GM23338 (cell line): Measurements from ENCODE around the gene DLX4. TPM values are rescaled to one million over a fixed set of nuclear protein-coding genes. Genes with fewer than 3 reads are reported as not detected.
A peak's percentile ranks its signal among the peaks of the same experiment; 100 is the strongest.

Experiments
- ATAC-seq: fragments of 200-7000 bp; cut with Tn5 transposase; 3 replicates; pipeline ENCODE4 v1.9.1; 2020
- DNase-seq: peaks from one replicate; pipeline ENCODE4 v3.0.0-alpha.2; 2015; ENCODE audit warnings: low spot score
- H2AFZ ChIP-seq: fragments of 200-600 bp; sonication (generic); 2 replicates; pipeline ENCODE4 v1.8.0; 2016; ENCODE audit warnings: antibody characterized with exemption, mild to moderate bottlenecking, moderate library complexity
- H3F3A ChIP-seq: fragments of 200-600 bp; sonication (generic); replicated peaks from 2 replicates; pipeline ENCODE4 v1.8.0; 2017; ENCODE audit warnings: antibody characterized with exemption, mixed run types, low read depth
- H3K27ac ChIP-seq: fragments of 200-600 bp; sonication (generic); 2 replicates; pipeline ENCODE4 v1.6.1; 2016; ENCODE audit warnings: low read depth
- H3K27me3 ChIP-seq: fragments of 200-600 bp; sonication (generic); 2 replicates; pipeline ENCODE4 v1.8.0; 2016; ENCODE audit warnings: mild to moderate bottlenecking, mixed run types, moderate library complexity; ENCODE audit not compliant: insufficient read depth
- H3K36me3 ChIP-seq: fragments of 200-600 bp; sonication (generic); 2 replicates; pipeline ENCODE4 v1.8.0; 2016; ENCODE audit warnings: mild to moderate bottlenecking; ENCODE audit not compliant: insufficient read depth
- H3K4me1 ChIP-seq: fragments of 200-600 bp; sonication (generic); 2 replicates; pipeline ENCODE4 v1.8.0; 2016; ENCODE audit warnings: mild to moderate bottlenecking, moderate library complexity; ENCODE audit not compliant: insufficient read depth
- H3K4me2 ChIP-seq: fragments of 200-600 bp; sonication (generic); 2 replicates; pipeline ENCODE4 v1.7.1; 2017; ENCODE audit warnings: mixed run types
- H3K4me3 ChIP-seq: fragments of 200-600 bp; sonication (generic); 2 replicates; pipeline ENCODE4 v1.6.1; 2016; ENCODE audit warnings: mixed run types
- H3K79me2 ChIP-seq: fragments of 200-600 bp; sonication (generic); replicated peaks from 2 replicates; pipeline ENCODE4 v1.8.0; 2017; ENCODE audit warnings: mild to moderate bottlenecking; ENCODE audit not compliant: insufficient read depth
- H3K9me2 ChIP-seq: fragments of 200-600 bp; sonication (generic); 2 replicates; pipeline ENCODE4 v1.8.0; 2017; ENCODE audit not compliant: insufficient read depth
- H4K20me1 ChIP-seq: fragments of 200-600 bp; sonication (generic); replicated peaks from 2 replicates; pipeline ENCODE4 v1.8.0; 2017; ENCODE audit warnings: mild to moderate bottlenecking; ENCODE audit not compliant: insufficient read depth
- H3K27ac Mint-ChIP-seq: 2 replicates; pipeline ENCODE4 v1.8.0; 2020; ENCODE audit warnings: inconsistent platforms, mild to moderate bottlenecking, moderate library complexity, mixed read lengths
- H3K27me3 Mint-ChIP-seq: 3 replicates; pipeline ENCODE4 v1.8.0; 2022; ENCODE audit warnings: low read depth, mild to moderate bottlenecking, moderate library complexity, mixed read lengths, inconsistent platforms; ENCODE audit not compliant: insufficient read depth, poor library complexity
- H3K36me3 Mint-ChIP-seq: 3 replicates; pipeline ENCODE4 v1.8.0; 2021; ENCODE audit warnings: low read depth, mild to moderate bottlenecking, inconsistent platforms, moderate library complexity, mixed read lengths
- H3K4me1 Mint-ChIP-seq: 3 replicates; pipeline ENCODE4 v1.8.0; 2020; ENCODE audit warnings: mild to moderate bottlenecking, inconsistent platforms, mixed read lengths
- H3K4me3 Mint-ChIP-seq: 3 replicates; pipeline ENCODE4 v1.8.0; 2021; ENCODE audit warnings: moderate library complexity, mild to moderate bottlenecking, inconsistent platforms, mixed read lengths
- H3K9me3 Mint-ChIP-seq: 3 replicates; pipeline ENCODE4 v1.8.0; 2020; ENCODE audit warnings: moderate library complexity, mild to moderate bottlenecking, inconsistent platforms, mixed read lengths
- CREB1 ChIP-seq: fragments of 250-450 bp; sonication (Bioruptor Pico); IDR thresholded peaks from 2 replicates; pipeline ENCODE4 v1.5.0; 2020; ENCODE audit warnings: low read depth, mild to moderate bottlenecking, moderate library complexity
- CTCF ChIP-seq, 2 experiments: fragments of 200-600 bp in 1 of 2; sonication (generic) in 1 of 2; conservative IDR thresholded peaks; 2 replicates each; pipeline versions ENCODE4 v1.5.1 to v1.6.1; 2016 to 2017; ENCODE audit warnings: antibody characterized with exemption in 2 of 2, low read depth in 2 of 2, mild to moderate bottlenecking in 2 of 2, moderate library complexity in 1 of 2
- ETS1 ChIP-seq: IDR thresholded peaks from 2 replicates; pipeline ENCODE4 v1.6.1; 2016; ENCODE audit warnings: antibody characterized with exemption
- EZH2 ChIP-seq: fragments of 200-600 bp; sonication (generic); IDR thresholded peaks from one replicate; pipeline ENCODE4 v1.8.0; 2017; ENCODE audit warnings: antibody characterized with exemption, mild to moderate bottlenecking, low read depth; ENCODE audit not compliant: unreplicated experiment
- EZH2phosphoT487 ChIP-seq: fragments of 200-600 bp; sonication (generic); IDR thresholded peaks from one replicate; pipeline ENCODE4 v1.8.1; 2018; ENCODE audit warnings: antibody characterized with exemption; ENCODE audit not compliant: unreplicated experiment
- JUNB ChIP-seq: IDR thresholded peaks from one replicate; pipeline ENCODE4 v1.6.1; 2016; ENCODE audit warnings: antibody characterized with exemption; ENCODE audit not compliant: unreplicated experiment
- NANOG ChIP-seq: IDR thresholded peaks from 2 replicates; pipeline ENCODE4 v1.6.1; 2016; ENCODE audit warnings: antibody characterized with exemption, borderline replicate concordance
- POLR2AphosphoS5 ChIP-seq: IDR thresholded peaks from 2 replicates; pipeline ENCODE4 v1.6.1; 2016; ENCODE audit warnings: antibody characterized with exemption, low read depth
- REST ChIP-seq: IDR thresholded peaks from one replicate; pipeline ENCODE4 v1.6.1; 2018; ENCODE audit warnings: antibody characterized with exemption; ENCODE audit not compliant: unreplicated experiment
- STAT1 ChIP-seq: IDR thresholded peaks from one replicate; pipeline ENCODE4 v1.6.1; 2016; ENCODE audit warnings: antibody characterized with exemption; ENCODE audit not compliant: unreplicated experiment
- ZNF114 ChIP-seq: fragments of 250-450 bp; sonication (Bioruptor Pico); IDR thresholded peaks from 2 replicates; pipeline ENCODE4 v1.5.0; 2020; ENCODE audit warnings: mild to moderate bottlenecking, moderate library complexity
- ZNF331 ChIP-seq: fragments of 250-450 bp; sonication (Bioruptor Pico); IDR thresholded peaks from 2 replicates; pipeline ENCODE4 v1.5.0; 2020; ENCODE audit warnings: low read depth, mild to moderate bottlenecking, moderate library complexity
- polyA plus RNA-seq: library from polyadenylated mRNA; unstranded; fragments of >200 nt; fragmentation: Nextera tagmentation; extraction: Ambion mirVana; gene quantifications from 2 replicates; pipeline ENCODE4 v1.2.1, GENCODE V29; 2016
- total RNA-seq: library from RNA; depleted of rRNA; stranded (reverse); fragments of >200 nt; shearing (Covaris generic); gene quantifications from 2 replicates; pipeline ENCODE4 v1.2.3, GENCODE V29; 2014

DLX4 gene
- total and polyA plus RNA-seq, 2 experiments from 2014 or later, result 0.10 to 0.79 TPM

GRCh38 chr17:49971199-49971847 is 2.3 kb downstream of the DLX4 start:
- H3K27ac Mint-ChIP-seq, result no peak overlapping the region
- no peaks in the 10 kb centered on the region; the same call in 2 of the 3 replicates for H3K36me3 Mint-ChIP-seq
- TF ChIP-seq EZH2, result peak; percentile 71
- TF ChIP-seq POLR2AphosphoS5, result no peak
- TF ChIP-seq EZH2phosphoT487, result peak; percentile 12
- peaks cover 5% of the 10 kb centered on the region; the same call in 1 of the 2 replicates for H3F3A ChIP-seq
- peak overlapping the region; percentile 75 for H3K4me2 ChIP-seq
- peak; percentile 35 for DNase-seq
- peaks cover 39% of the 10 kb centered on the region for H3K4me1 Mint-ChIP-seq
- no peaks in the 10 kb centered on the region for H3K36me3 ChIP-seq
- ATAC-seq, result no peak
- H3K27me3 Mint-ChIP-seq, result peaks cover 98% of the 10 kb centered on the region
- H3K79me2 ChIP-seq, result no peaks in the 10 kb centered on the region
- peaks cover 28% of the 10 kb centered on the region for H3K4me1 ChIP-seq
- peak overlapping the region; percentile 44 for H3K4me3 Mint-ChIP-seq
- peaks cover 99% of the 10 kb centered on the region for H3K27me3 ChIP-seq
- no peaks in the 10 kb centered on the region; the same call in 2 of the 3 replicates for H3K9me3 Mint-ChIP-seq
- no peak overlapping the region for H2AFZ ChIP-seq
- H3K9me2 ChIP-seq, result no peaks in the 10 kb centered on the region
- peaks cover 28% of the 10 kb centered on the region for H4K20me1 ChIP-seq
- no peak overlapping the region for H3K27ac ChIP-seq
- peak overlapping the region; percentile 47; the same call in 1 of the 2 replicates for H3K4me3 ChIP-seq

- Histone ChIP-seq H3K4me2 (peak overlapping the region; percentile 75), H3K27me3 (peaks cover 99% of the 10 kb centered on the region), H2AFZ (no peak overlapping the region), H3K9me2 (no peaks in the 10 kb centered on the region), H3K4me3 (peak overlapping the region; percentile 47; the same call in 1 of the 2 replicates), H3K27ac (no peak overlapping the region), H3K79me2 (no peaks in the 10 kb centered on the region), H3F3A (peaks cover 5% of the 10 kb centered on the region; the same call in 1 of the 2 replicates), H3K4me1 (peaks cover 34% of the 10 kb centered on the region), H4K20me1 (peaks cover 23% of the 10 kb centered on the region), H3K36me3 (no peaks in the 10 kb centered on the region)
- Mint-ChIP-seq H3K9me3 (no peaks in the 10 kb centered on the region; the same call in 2 of the 3 replicates), H3K27me3 (peaks cover 98% of the 10 kb centered on the region), H3K27ac (no peak overlapping the region), H3K36me3 (no peaks in the 10 kb centered on the region; the same call in 2 of the 3 replicates), H3K4me1 (peaks cover 44% of the 10 kb centered on the region), H3K4me3 (peak overlapping the region; percentile 47; the same call in 2 of the 3 replicates)
- peak; percentile 11 for ATAC-seq
- DNase-seq, result peak; percentile 52
- TF ChIP-seq STAT1, result no peak
- no peak for TF ChIP-seq JUNB
- no peak for TF ChIP-seq ZNF331 (CRISPR knock-in tag)
- no peak for TF ChIP-seq NANOG
- no peak for TF ChIP-seq REST
- TF ChIP-seq EZH2, result peak; percentile 49
- no peak for TF ChIP-seq ZNF114 (CRISPR knock-in tag)
- no peak for TF ChIP-seq CREB1 (CRISPR knock-in tag)
- peak; percentile 49 for TF ChIP-seq EZH2phosphoT487
- TF ChIP-seq CTCF (conservative IDR thresholded peaks at IDR 0.05; ENCODE audit: low read depth in 2 of 2), result no peak
- no peak for TF ChIP-seq ETS1
Measured at GRCh38 chr17:49971848-49972485, 3.0 kb downstream of the DLX4 start.
